ENCODE measurements around the gene ANKRD37.

- TF ChIP-seq EZH2 (IDR thresholded peaks at IDR 0.05; ENCODE audit: low read length, missing control alignments) (no peak), CTCF (conservative IDR thresholded peaks at IDR 0.05 in 1 of 2, IDR thresholded peaks at IDR 0.05 in 1 of 2; ENCODE audit: low read depth in 1 of 2, low read length in 2 of 2) (no peak)
Measured at GRCh38 chr4:185426960-185427688, 30.5 kb downstream of the ANKRD37 start.
